ENCODE data around the gene EIF3J. TPM values are rescaled to one million over a fixed set of nuclear protein-coding genes. Genes with fewer than 3 reads are reported as not detected.
"Not testable (repeated sequence)": the region's sequence is repeated elsewhere in the genome, so short reads cannot be mapped to it uniquely, and the experiment has no call there.

Gene EIF3J
- total RNA-seq, 2 experiments from 2014 or later = 86.1 to 94.9 TPM

GRCh38 chr15:44545913-44546802 lies 9.2 kb downstream of the EIF3J start:
- DNase-seq = peak; percentile 29
- H3K27me3 Mint-ChIP-seq = no peaks in the 10 kb centered on the region
- no peaks in the 10 kb centered on the region for H3K9me3 Mint-ChIP-seq
- H3K4me1 Mint-ChIP-seq = peaks cover 46% of the 10 kb centered on the region
- H3K27ac Mint-ChIP-seq = peak overlapping the region; percentile 86
- ChIA-PET CTCF (interaction anchor here (0.6 to 1.7 kb wide), 7 partner anchors 9 to 192 kb away, joined by 3 to 9 read pairs (median 4); partner anchors contain the start of gene EIF3J), POLR2A (interaction anchor here (0.6 to 1.2 kb wide), 2 partner anchors 10 to 215 kb away, joined by 3 to 4 read pairs; partner anchors contain the start of gene EIF3J)
- H3K4me3 Mint-ChIP-seq = peak overlapping the region; percentile 55
- peaks cover 47% of the 10 kb centered on the region for H3K36me3 Mint-ChIP-seq (ENCODE audit: low read depth)

- POLR2A ChIA-PET, DNase-seq, CTCF ChIA-PET, H3K4me3 Mint-ChIP-seq, H3K27ac Mint-ChIP-seq, H3K27me3 Mint-ChIP-seq, H3K9me3 Mint-ChIP-seq: not testable (repeated sequence)
- Mint-ChIP-seq H3K36me3 (ENCODE audit: low read depth) (peaks cover 33% of the 10 kb centered on the region), H3K4me1 (peaks cover 29% of the 10 kb centered on the region)
Measured at GRCh38 chr15:44549152-44549551, 12.2 kb downstream of the EIF3J start.

- H3K4me1 Mint-ChIP-seq = peaks cover 37% of the 10 kb centered on the region
- DNase-seq = no peak
- H3K27ac Mint-ChIP-seq = peak overlapping the region; percentile 41
- H3K4me3 Mint-ChIP-seq = no peak overlapping the region
- peaks cover 41% of the 10 kb centered on the region for H3K36me3 Mint-ChIP-seq (ENCODE audit: low read depth)
- CTCF ChIA-PET = interaction anchor here (0.6 to 1.3 kb wide), 8 partner anchors 17 to 1428 kb away, joined by 3 to 6 read pairs (median 4); no protein-coding TSS in a partner anchor
- POLR2A ChIA-PET = interaction anchor here (0.6 kb wide), 1 partner anchor 53 kb away, joined by 5 read pairs; no protein-coding TSS in a partner anchor
- no peaks in the 10 kb centered on the region for H3K27me3 Mint-ChIP-seq
- no peaks in the 10 kb centered on the region for H3K9me3 Mint-ChIP-seq
Measured at GRCh38 chr15:44550256-44550655, 13.3 kb downstream of the EIF3J start.

GRCh38 chr15:44550734-44551133 lies 13.8 kb downstream of the EIF3J start:
- Mint-ChIP-seq H3K4me3 (no peak overlapping the region), H3K4me1 (peaks cover 39% of the 10 kb centered on the region), H3K27me3 (no peaks in the 10 kb centered on the region), H3K27ac (peak overlapping the region; percentile 41), H3K9me3 (no peaks in the 10 kb centered on the region), H3K36me3 (ENCODE audit: low read depth) (peaks cover 45% of the 10 kb centered on the region)
- no peak for DNase-seq
- POLR2A ChIA-PET = no interaction called here
- CTCF ChIA-PET = interaction anchor here (0.6 to 1.3 kb wide), 2 partner anchors 17 to 468 kb away, joined by 4 to 5 read pairs; no protein-coding TSS in a partner anchor

GRCh38 chr15:44554934-44555723 lies 18.2 kb downstream of the EIF3J start:
- Mint-ChIP-seq H3K27me3 (no peaks in the 10 kb centered on the region), H3K9me3 (no peaks in the 10 kb centered on the region), H3K36me3 (ENCODE audit: low read depth) (peaks cover 55% of the 10 kb centered on the region), H3K27ac (peak overlapping the region; percentile 79), H3K4me1 (peaks cover 32% of the 10 kb centered on the region), H3K4me3 (no peak overlapping the region)
- POLR2A ChIA-PET = interaction anchor here (0.6 kb wide), 1 partner anchor 12 kb away, joined by 3 read pairs; no protein-coding TSS in a partner anchor
- DNase-seq = peak; percentile 36
- CTCF ChIA-PET = interaction anchor here (1.3 kb wide), 1 partner anchor 24 kb away, joined by 3 read pairs; no protein-coding TSS in a partner anchor

GRCh38 chr15:44560926-44561325 lies 24.0 kb downstream of the EIF3J start:
- POLR2A ChIA-PET, H3K4me3 Mint-ChIP-seq, CTCF ChIA-PET, H3K9me3 Mint-ChIP-seq, H3K27me3 Mint-ChIP-seq: not testable (repeated sequence)
- peak overlapping the region; percentile 80 for H3K27ac Mint-ChIP-seq
- peaks cover 29% of the 10 kb centered on the region for H3K4me1 Mint-ChIP-seq
- peak; percentile 13 for DNase-seq
- H3K36me3 Mint-ChIP-seq (ENCODE audit: low read depth) = peaks cover 70% of the 10 kb centered on the region

GRCh38 chr15:44565387-44566154 lies 28.6 kb downstream of the EIF3J start:
- no peaks in the 10 kb centered on the region for H3K27me3 Mint-ChIP-seq
- no peak for DNase-seq
- no peak overlapping the region for H3K27ac Mint-ChIP-seq
- H3K4me3 Mint-ChIP-seq = no peak overlapping the region
- peaks cover 61% of the 10 kb centered on the region for H3K36me3 Mint-ChIP-seq (ENCODE audit: low read depth)
- ChIA-PET CTCF (interaction anchor here (0.6 kb wide), 1 partner anchor 264 kb away, joined by 3 read pairs; no protein-coding TSS in a partner anchor), POLR2A (no interaction called here)
- H3K9me3 Mint-ChIP-seq = peaks cover 3% of the 10 kb centered on the region
- H3K4me1 Mint-ChIP-seq = peaks cover 12% of the 10 kb centered on the region

- H3K9me3 Mint-ChIP-seq = peaks cover 3% of the 10 kb centered on the region
- peaks cover 6% of the 10 kb centered on the region for H3K4me1 Mint-ChIP-seq
- peaks cover 58% of the 10 kb centered on the region for H3K36me3 Mint-ChIP-seq (ENCODE audit: low read depth)
- no peak for DNase-seq
- H3K27me3 Mint-ChIP-seq = no peaks in the 10 kb centered on the region
- ChIA-PET CTCF (interaction anchor here (0.6 to 1.3 kb wide), 2 partner anchors 13 to 264 kb away, joined by 3 read pairs; no protein-coding TSS in a partner anchor), POLR2A (no interaction called here)
- H3K27ac Mint-ChIP-seq = no peak overlapping the region
- H3K4me3 Mint-ChIP-seq = no peak overlapping the region
Measured at GRCh38 chr15:44566155-44566540, 29.2 kb downstream of the EIF3J start.

- CTCF ChIA-PET = interaction anchor here (2.0 kb wide), 1 partner anchor 10 kb away, joined by 12 read pairs; no protein-coding TSS in a partner anchor
- POLR2A ChIA-PET = no interaction called here
- Mint-ChIP-seq H3K27me3 (no peaks in the 10 kb centered on the region), H3K4me3 (no peak overlapping the region), H3K4me1 (no peaks in the 10 kb centered on the region), H3K9me3 (peaks cover 3% of the 10 kb centered on the region), H3K36me3 (ENCODE audit: low read depth) (peaks cover 52% of the 10 kb centered on the region), H3K27ac (peak overlapping the region; percentile 36)
- DNase-seq = no peak
Measured at GRCh38 chr15:44568338-44568737, 31.4 kb downstream of the EIF3J start.

GRCh38 chr15:44569316-44569715 lies 32.4 kb downstream of the EIF3J start:
- H3K27ac Mint-ChIP-seq = no peak overlapping the region
- POLR2A ChIA-PET = no interaction called here
- no peak for DNase-seq
- no peaks in the 10 kb centered on the region for H3K27me3 Mint-ChIP-seq
- H3K9me3 Mint-ChIP-seq = peaks cover 3% of the 10 kb centered on the region
- no peak overlapping the region for H3K4me3 Mint-ChIP-seq
- CTCF ChIA-PET = interaction anchor here (0.6 to 2.0 kb wide), 3 partner anchors 9 to 152 kb away, joined by 3 to 12 read pairs (median 6); no protein-coding TSS in a partner anchor
- H3K36me3 Mint-ChIP-seq (ENCODE audit: low read depth) = peaks cover 50% of the 10 kb centered on the region
- no peaks in the 10 kb centered on the region for H3K4me1 Mint-ChIP-seq

GRCh38 chr15:44570361-44570760 lies 33.4 kb downstream of the EIF3J start:
- ChIA-PET CTCF (interaction anchor here (2.0 kb wide), 1 partner anchor 8 kb away, joined by 12 read pairs; no protein-coding TSS in a partner anchor), POLR2A (no interaction called here)
- Mint-ChIP-seq H3K27me3 (no peaks in the 10 kb centered on the region), H3K36me3 (ENCODE audit: low read depth) (peaks cover 48% of the 10 kb centered on the region), H3K9me3 (no peaks in the 10 kb centered on the region), H3K4me1 (peaks cover 4% of the 10 kb centered on the region), H3K27ac (no peak overlapping the region), H3K4me3 (no peak overlapping the region)
- no peak for DNase-seq

GRCh38 chr15:44573386-44573785 lies 36.4 kb downstream of the EIF3J start:
- Mint-ChIP-seq H3K4me3 (no peak overlapping the region), H3K9me3 (no peaks in the 10 kb centered on the region), H3K4me1 (peaks cover 5% of the 10 kb centered on the region), H3K36me3 (ENCODE audit: low read depth) (peaks cover 29% of the 10 kb centered on the region), H3K27ac (no peak overlapping the region), H3K27me3 (no peaks in the 10 kb centered on the region)
- DNase-seq = no peak
- CTCF ChIA-PET = interaction anchor here (1.0 to 1.1 kb wide), 3 partner anchors 10 to 209 kb away, joined by 3 to 5 read pairs (median 3); no protein-coding TSS in a partner anchor
- POLR2A ChIA-PET = no interaction called here

All from activated CD4-positive, alpha-beta T cell treated with anti-CD3 and anti-CD28 coated beads, Interleukin-2, amount 10 ng/mL, durations not matched to agents 7 days and 5 days (primary cell).